Right lobe of liver (tissue), 6 donors: ENCODE measurements around the gene DUSP22. TPM values are rescaled to one million over a fixed set of nuclear protein-coding genes. Genes with fewer than 3 reads are reported as not detected.

Experiments
- ATAC-seq, 4 donors: fragments of 200-7000 bp; cut with Tn5 transposase; one replicate each; pipeline ENCODE4 v1.9.1; 2020; ENCODE audit warnings: mild to moderate bottlenecking in 4 of 4, moderate library complexity in 4 of 4
- DNase-seq, 3 donors: peaks; one replicate each; pipeline ENCODE4 v3.0.0-alpha.2; 2020
- H3K27ac ChIP-seq, 3 donors: fragments of 200-600 bp; one replicate each; pipeline ENCODE4 v1.8.0; 2022
- H3K27me3 ChIP-seq, 2 donors: fragments of 200-600 bp; one replicate each; pipeline ENCODE4 v1.8.0; 2022
- H3K36me3 ChIP-seq, 4 donors: fragments of 200-600 bp; sonication (generic) in 1 of 4; one replicate each; pipeline versions ENCODE4 v1.5.1 to v1.8.0; 2017 to 2022; ENCODE audit warnings: control low read depth in 1 of 4
- H3K4me1 ChIP-seq, 4 donors: fragments of 200-600 bp; sonication (generic) in 1 of 4; one replicate each; pipeline versions ENCODE4 v1.5.1 to v1.8.0; 2017 to 2022; ENCODE audit warnings: control low read depth in 1 of 4
- H3K4me3 ChIP-seq, 3 donors: fragments of 200-600 bp; one replicate each; pipeline ENCODE4 v1.8.0; 2022
- H3K9me3 ChIP-seq, 4 donors: fragments of 200-600 bp; sonication (generic) in 1 of 4; one replicate each; pipeline versions ENCODE4 v1.5.1 to v1.8.0; 2017 to 2022; ENCODE audit warnings: control low read depth in 1 of 4
- POLR2A ChIP-seq: fragments of 450-650 bp; IDR thresholded peaks from one replicate; pipeline ENCODE4 v1.6.1; 2017; ENCODE audit warnings: antibody characterized with exemption, mild to moderate bottlenecking
- WGBS: methylation state at CpG from one replicate; pipeline ENCODE4 v1.1.6; 2018; ENCODE audit warnings: low coverage, low lambda C conversion rate; ENCODE audit not compliant: insufficient coverage; ENCODE audit errors: missing lambda C conversion rate; 5-methylcytosine and 5-hydroxymethylcytosine counted together
- intact Hi-C, 2 donors: fragments of 100-400 bp; cut with DNase I; formaldehyde crosslinking; loops; one replicate each; pipeline versions ENCODE4 v1.11.2 to v1.14.1; 2022
- total RNA-seq, 6 experiments: library from RNA; depleted of rRNA in 2 of 6; stranded (reverse); fragments of >200 nt in 2 of 6; fragmentation: NEBNext Ultra II Directional in 3 of 6; extraction: Animal tissue kit (Norgen Biotek cat#: 25700) in 3 of 6; gene quantifications; one replicate each; pipeline versions ENCODE4 v1.1.0 to v1.2.4, GENCODE V29; 2016 to 2023
- TF ChIP-seq, protein P1 (sequence below), 4 donors: fragments of 200-600 bp in 3 of 4; fragments of 450-650 bp in 1 of 4; IDR thresholded peaks; one replicate each; pipeline versions ENCODE4 v1.5.1 to v1.8.0; 2016 to 2022; ENCODE audit warnings: antibody characterized with exemption in 4 of 4, mild to moderate bottlenecking in 2 of 4
- donor health status: DM: no; HTN: yes; CAD: no.
- donor health status: DM: no; HTN: no; CAD: no.
- donor health status: DM: no; HTN: no; CAD: no.
- donor health status: DM: no; HTN: yes; CAD: no.
- donor health status: DM: no; HTN: yes; CAD: no.

DUSP22 gene
- total RNA-seq, 6 experiments from 2014 or later = 20.6 to 24.8 (median 21.3) TPM

DNA sequence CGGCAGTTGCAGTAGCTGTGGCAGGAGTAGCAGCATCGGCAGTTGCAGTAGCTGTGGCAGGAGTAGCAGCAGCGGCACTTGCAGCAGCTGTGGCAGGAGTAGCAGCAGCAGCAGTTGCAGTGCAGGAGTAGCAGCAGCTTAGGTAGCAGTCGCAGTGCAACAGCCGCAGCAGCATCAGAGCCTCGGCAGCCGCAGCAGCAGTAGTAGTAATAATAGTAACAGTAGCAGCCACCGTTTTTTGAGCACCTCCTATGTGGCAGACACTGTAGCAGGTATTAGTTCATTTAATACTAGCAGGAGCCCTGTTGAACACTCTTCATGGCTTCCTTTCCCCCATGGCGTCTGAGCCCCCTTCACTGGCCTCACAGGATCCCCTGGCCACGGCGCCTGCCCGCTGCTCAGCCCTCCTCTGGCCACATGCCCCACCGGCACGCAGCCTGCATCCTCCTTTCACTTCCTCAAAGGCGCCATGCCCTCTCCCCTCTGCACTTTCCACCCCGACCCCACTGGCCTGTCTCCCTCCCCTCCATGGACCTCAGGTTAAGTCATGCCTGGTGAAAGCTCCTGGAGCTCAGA lies 80.1 kb downstream of the DUSP22 start:
- peaks cover 3 to 6% of the 10 kb centered on the region in 2 donors for H3K27me3 ChIP-seq
- H3K27ac ChIP-seq = no peak overlapping the region
- TF ChIP-seq POLR2A = no peak
- TF ChIP-seq, protein P1, sequence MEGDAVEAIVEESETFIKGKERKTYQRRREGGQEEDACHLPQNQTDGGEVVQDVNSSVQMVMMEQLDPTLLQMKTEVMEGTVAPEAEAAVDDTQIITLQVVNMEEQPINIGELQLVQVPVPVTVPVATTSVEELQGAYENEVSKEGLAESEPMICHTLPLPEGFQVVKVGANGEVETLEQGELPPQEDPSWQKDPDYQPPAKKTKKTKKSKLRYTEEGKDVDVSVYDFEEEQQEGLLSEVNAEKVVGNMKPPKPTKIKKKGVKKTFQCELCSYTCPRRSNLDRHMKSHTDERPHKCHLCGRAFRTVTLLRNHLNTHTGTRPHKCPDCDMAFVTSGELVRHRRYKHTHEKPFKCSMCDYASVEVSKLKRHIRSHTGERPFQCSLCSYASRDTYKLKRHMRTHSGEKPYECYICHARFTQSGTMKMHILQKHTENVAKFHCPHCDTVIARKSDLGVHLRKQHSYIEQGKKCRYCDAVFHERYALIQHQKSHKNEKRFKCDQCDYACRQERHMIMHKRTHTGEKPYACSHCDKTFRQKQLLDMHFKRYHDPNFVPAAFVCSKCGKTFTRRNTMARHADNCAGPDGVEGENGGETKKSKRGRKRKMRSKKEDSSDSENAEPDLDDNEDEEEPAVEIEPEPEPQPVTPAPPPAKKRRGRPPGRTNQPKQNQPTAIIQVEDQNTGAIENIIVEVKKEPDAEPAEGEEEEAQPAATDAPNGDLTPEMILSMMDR (IDR thresholded peaks at IDR 0.05) = no peak
- peak in 3 of 4 donors; percentile 33 to 45 (median 40) for ATAC-seq
- no peaks in the 10 kb centered on the region for H3K36me3 ChIP-seq
- intact Hi-C loops = no loop called here
- H3K4me1 ChIP-seq = no peaks in the 10 kb centered on the region
- H3K9me3 ChIP-seq = no peaks in the 10 kb centered on the region
- WGBS = 59% methylated on average over 15 of the region's 16 CpGs
- H3K4me3 ChIP-seq = no peak overlapping the region
- peak in 1 of 3 donors; percentile 52 for DNase-seq

DNA sequence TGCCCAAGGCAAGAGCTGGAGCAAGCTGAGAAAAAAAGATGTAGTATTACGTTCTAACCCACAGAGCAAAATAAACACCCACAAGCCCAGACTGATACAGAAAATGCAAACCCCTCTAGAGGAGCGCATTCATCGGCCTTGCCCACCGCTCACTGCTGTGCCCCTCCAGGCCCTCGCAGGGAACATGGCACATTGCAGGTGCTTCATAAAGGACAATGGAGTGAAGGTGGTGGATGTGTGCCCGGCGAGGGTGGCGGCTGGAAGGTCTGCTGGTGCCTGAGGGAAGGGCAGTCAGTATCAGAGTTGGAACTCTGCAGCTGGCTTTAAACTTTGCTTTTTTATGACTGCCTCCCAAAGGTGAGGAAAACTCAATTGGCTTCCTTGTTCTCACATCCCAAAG lies 80.7 kb downstream of the DUSP22 start:
- DNase-seq (no peak), ATAC-seq (no peak)
- Histone ChIP-seq H3K4me3 (no peak overlapping the region), H3K27ac (no peak overlapping the region), H3K4me1 (no peaks in the 10 kb centered on the region), H3K27me3 (peaks cover 3 to 6% of the 10 kb centered on the region in 2 donors), H3K9me3 (no peaks in the 10 kb centered on the region), H3K36me3 (no peaks in the 10 kb centered on the region)
- intact Hi-C loops = no loop called here
- no peak for TF ChIP-seq POLR2A
- TF ChIP-seq, protein P1 (IDR thresholded peaks at IDR 0.05) = no peak
- WGBS = 64% methylated on average over 8 of the region's 8 CpGs

DNA sequence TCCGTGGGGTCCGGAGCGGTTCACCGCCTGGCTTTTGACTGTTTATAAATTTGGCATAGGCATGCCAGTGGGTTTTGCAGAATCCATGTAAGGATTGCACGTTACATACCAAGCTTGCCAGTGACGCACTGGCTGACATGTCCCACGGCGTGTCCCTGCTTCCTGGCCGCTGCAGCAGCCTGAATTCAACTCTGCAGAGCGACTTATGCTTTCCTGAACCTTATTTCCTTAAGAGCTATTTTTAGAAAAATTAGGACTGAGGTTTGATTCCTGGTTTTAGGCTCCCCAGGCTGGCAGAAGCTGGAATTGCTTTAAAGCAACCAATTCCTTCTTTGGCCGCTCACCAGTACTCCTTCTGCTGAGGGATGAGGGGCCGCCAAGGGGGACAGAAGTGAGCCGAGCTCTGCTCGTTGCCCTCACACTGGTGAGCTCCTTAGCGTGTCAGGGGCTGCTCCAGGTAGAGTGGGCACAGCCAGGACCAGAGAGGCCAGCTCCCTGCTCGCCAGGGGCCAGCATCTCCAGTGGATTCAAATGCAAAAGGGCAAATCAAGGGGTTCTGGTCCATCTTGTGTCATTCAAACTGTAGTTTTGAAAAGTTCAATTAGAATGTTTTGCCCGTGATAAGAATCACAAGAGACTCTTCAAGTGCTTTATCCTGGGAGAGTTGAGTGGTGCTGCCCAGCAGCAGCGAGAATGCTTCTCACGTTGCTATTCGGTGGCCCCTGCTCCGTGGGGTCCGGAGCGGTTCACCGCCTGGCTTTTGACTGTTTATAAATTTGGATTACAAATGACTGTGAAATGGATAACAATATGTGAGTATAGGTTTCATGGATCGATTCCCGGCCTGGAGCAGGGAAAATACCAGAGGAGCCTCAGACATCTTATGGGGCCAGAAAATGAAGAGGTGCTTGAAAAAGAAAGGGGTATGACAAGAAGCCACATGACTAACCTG lies 81.8 kb downstream of the DUSP22 start:
- ATAC-seq = peak in 3 of 4 donors; percentile 20 to 32 (median 24)

DNA sequence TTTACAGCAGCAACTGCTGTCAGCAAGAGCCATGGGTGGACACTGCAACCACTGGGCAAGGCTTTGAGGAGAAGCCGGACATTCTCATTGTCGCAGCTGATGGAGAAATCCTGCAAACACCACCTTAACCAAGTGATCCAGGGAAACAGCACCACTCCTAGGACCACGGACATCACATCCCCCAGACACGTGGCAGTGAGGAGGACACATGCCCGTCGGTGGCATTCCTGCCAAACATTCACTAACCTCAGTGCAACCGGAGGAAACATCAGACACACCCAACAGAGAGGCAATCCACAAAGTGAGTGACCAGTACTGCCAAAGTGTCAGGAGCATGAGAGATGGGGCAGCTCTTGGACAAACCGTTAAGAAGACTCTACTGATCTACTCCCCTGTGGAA lies 82.7 kb downstream of the DUSP22 start:
- no peak for DNase-seq
- intact Hi-C loops = no loop called here

More for the DNA sequence above, 81.8 kb downstream of the DUSP22 start:
- intact Hi-C loops = no loop called here
- H3K36me3 ChIP-seq = no peaks in the 10 kb centered on the region
- peaks cover 0 to 6% of the 10 kb centered on the region in 2 donors for H3K27me3 ChIP-seq
- H3K9me3 ChIP-seq = no peaks in the 10 kb centered on the region
- H3K4me3 ChIP-seq = no peak overlapping the region
- H3K27ac ChIP-seq = no peak overlapping the region
- WGBS = 63% methylated on average over 26 of the region's 26 CpGs
- TF ChIP-seq, protein P1 (IDR thresholded peaks at IDR 0.05) = no peak
- TF ChIP-seq POLR2A = no peak
- DNase-seq = peak in 1 of 3 donors; percentile 49
- H3K4me1 ChIP-seq = no peaks in the 10 kb centered on the region

More for the DNA sequence above, 82.7 kb downstream of the DUSP22 start:
- Histone ChIP-seq H3K4me3 (no peak overlapping the region), H3K36me3 (no peaks in the 10 kb centered on the region), H3K27ac (no peak overlapping the region), H3K9me3 (no peaks in the 10 kb centered on the region), H3K27me3 (peaks cover 0 to 6% of the 10 kb centered on the region in 2 donors), H3K4me1 (no peaks in the 10 kb centered on the region)
- 57% methylated on average over 8 of the region's 8 CpGs for WGBS
- TF ChIP-seq POLR2A = no peak
- no peak for ATAC-seq
